GM12892 (cell line): ENCODE data around the gene SNRNP25.

Experiments used
- POLR2A ChIP-seq: IDR thresholded peaks from 2 replicates; pipeline ENCODE4 v1.6.1; 2011; ENCODE audit warnings: low read depth, low read length, control low read depth
- POLR2AphosphoS5 ChIP-seq: IDR thresholded peaks from 2 replicates; pipeline ENCODE4 v1.6.1; 2011; ENCODE audit warnings: low read depth, low read length, control low read depth

GRCh38 chr16:77807-78443 is 24.3 kb downstream of the SNRNP25 start, which contains the start of gene MPG:
- TF ChIP-seq POLR2A (no peak; the same call in 1 of the 2 replicates), POLR2AphosphoS5 (no peak)
